NB4 (cell line): Measurements from ENCODE around the gene RXRA.

ENCODE experiments used
- DNase-seq: peaks from one replicate; pipeline ENCODE4 v3.0.0; 2010; ENCODE audit warnings: low read depth
- H3K4me3 ChIP-seq: one replicate; pipeline ENCODE4 v1.5.1; 2011; ENCODE audit warnings: mild to moderate bottlenecking, low read depth, low read length, moderate library complexity
- MYC ChIP-seq: IDR thresholded peaks from 2 replicates; pipeline ENCODE4 v1.6.1; 2011; ENCODE audit warnings: low read depth, low read length
- POLR2A ChIP-seq: IDR thresholded peaks from 2 replicates; pipeline ENCODE4 v1.6.1; 2011; ENCODE audit warnings: mild to moderate bottlenecking; ENCODE audit not compliant: insufficient read length; ENCODE audit errors: extremely low read depth
- TF ChIP-seq, protein P1 (sequence below): IDR thresholded peaks from one replicate; pipeline ENCODE4 v1.5.1; 2012; ENCODE audit warnings: low read depth, low read length
- TF ChIP-seq, protein P2 (sequence below): IDR thresholded peaks from 2 replicates; pipeline ENCODE4 v1.6.1; 2011; ENCODE audit warnings: low read depth, low read length

Gene RXRA

GRCh38 chr9:134424818-134425217 lies 98.6 kb downstream of the RXRA start:
- no peak for DNase-seq
- no peak overlapping the region for H3K4me3 ChIP-seq
- TF ChIP-seq MYC = no peak
- no peak for TF ChIP-seq POLR2A
- TF ChIP-seq, protein P1, sequence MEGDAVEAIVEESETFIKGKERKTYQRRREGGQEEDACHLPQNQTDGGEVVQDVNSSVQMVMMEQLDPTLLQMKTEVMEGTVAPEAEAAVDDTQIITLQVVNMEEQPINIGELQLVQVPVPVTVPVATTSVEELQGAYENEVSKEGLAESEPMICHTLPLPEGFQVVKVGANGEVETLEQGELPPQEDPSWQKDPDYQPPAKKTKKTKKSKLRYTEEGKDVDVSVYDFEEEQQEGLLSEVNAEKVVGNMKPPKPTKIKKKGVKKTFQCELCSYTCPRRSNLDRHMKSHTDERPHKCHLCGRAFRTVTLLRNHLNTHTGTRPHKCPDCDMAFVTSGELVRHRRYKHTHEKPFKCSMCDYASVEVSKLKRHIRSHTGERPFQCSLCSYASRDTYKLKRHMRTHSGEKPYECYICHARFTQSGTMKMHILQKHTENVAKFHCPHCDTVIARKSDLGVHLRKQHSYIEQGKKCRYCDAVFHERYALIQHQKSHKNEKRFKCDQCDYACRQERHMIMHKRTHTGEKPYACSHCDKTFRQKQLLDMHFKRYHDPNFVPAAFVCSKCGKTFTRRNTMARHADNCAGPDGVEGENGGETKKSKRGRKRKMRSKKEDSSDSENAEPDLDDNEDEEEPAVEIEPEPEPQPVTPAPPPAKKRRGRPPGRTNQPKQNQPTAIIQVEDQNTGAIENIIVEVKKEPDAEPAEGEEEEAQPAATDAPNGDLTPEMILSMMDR = no peak
- TF ChIP-seq, protein P2, sequence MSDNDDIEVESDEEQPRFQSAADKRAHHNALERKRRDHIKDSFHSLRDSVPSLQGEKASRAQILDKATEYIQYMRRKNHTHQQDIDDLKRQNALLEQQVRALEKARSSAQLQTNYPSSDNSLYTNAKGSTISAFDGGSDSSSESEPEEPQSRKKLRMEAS = no peak

DNA sequence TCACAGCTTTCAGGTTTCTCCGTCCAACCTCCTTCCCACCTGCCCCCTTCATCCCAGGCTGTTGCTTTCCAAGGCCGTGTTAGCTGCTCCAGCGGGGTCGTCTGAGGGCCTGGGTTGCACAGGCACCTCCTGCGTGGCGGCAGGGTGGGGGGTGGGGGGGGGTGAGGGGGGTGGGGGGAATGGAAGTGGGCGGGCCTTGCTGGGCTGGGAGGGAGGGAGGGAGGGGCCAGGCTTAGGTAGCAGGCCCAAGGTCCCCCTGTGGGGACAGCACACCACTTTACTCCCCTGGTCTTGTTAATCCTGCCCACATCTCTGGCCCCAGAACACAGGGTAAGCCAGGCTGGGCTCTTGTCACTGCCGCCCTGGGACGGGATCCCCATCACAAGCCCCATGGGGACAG lies 99.1 kb downstream of the RXRA start:
- TF ChIP-seq, protein P2 = no peak
- TF ChIP-seq, protein P1 = no peak
- TF ChIP-seq MYC = no peak
- TF ChIP-seq POLR2A = no peak
- no peak for DNase-seq
- no peak overlapping the region for H3K4me3 ChIP-seq

- no peak for DNase-seq
- TF ChIP-seq, protein P1 = no peak
- no peak overlapping the region for H3K4me3 ChIP-seq
These were observed 99.6 kb downstream of the RXRA start for GRCh38 chr9:134425812-134426211.

- TF ChIP-seq, protein P2 = no peak
- TF ChIP-seq MYC = no peak
- no peak for TF ChIP-seq POLR2A
- TF ChIP-seq, protein P1 = no peak
- no peak for DNase-seq
- H3K4me3 ChIP-seq = no peak overlapping the region
These were observed 100.2 kb downstream of the RXRA start for GRCh38 chr9:134426436-134426835.

- DNase-seq = no peak
- TF ChIP-seq, protein P1 = no peak
- no peak for TF ChIP-seq POLR2A
- TF ChIP-seq, protein P2 = no peak
- TF ChIP-seq MYC = no peak
- no peak overlapping the region for H3K4me3 ChIP-seq
These were observed 101.0 kb downstream of the RXRA start for GRCh38 chr9:134427153-134427782.

DNA sequence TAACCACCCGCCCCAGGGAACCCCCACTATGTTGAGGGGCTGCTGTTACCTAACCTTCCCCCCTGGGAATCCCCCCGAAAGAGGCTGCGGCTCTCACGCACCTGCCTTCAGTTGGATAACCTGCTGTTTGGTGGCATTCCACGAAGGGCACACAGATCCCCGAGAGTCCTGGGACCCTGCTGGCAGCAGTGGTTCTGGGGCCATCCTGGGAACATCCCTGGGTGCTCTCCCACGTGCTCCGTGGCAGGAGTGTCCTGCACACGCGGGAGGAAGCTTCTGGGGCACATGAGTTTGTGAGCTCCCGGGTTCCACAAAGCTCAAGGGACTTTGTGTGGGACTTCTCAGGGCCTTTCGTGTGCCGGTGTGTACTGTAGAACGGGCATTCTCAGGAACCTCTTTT lies 102.3 kb downstream of the RXRA start:
- no peak overlapping the region for H3K4me3 ChIP-seq
- TF ChIP-seq, protein P1 = no peak
- TF ChIP-seq MYC (no peak), POLR2A (no peak)
- TF ChIP-seq, protein P2 = no peak
- DNase-seq = no peak
